ENCODE measurements around the gene TTC36. TPM values are rescaled to one million over a fixed set of nuclear protein-coding genes. Genes with fewer than 3 reads are reported as not detected.
A peak's percentile ranks its signal among the peaks of the same experiment; 100 is the strongest.
"Not testable (repeated sequence)": the region's sequence is repeated elsewhere in the genome, so short reads cannot be mapped to it uniquely, and the experiment has no call there.

The TTC36 gene, protein sequence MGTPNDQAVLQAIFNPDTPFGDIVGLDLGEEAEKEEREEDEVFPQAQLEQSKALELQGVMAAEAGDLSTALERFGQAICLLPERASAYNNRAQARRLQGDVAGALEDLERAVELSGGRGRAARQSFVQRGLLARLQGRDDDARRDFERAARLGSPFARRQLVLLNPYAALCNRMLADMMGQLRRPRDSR
- polyA plus RNA-seq = under 1 TPM; 0.37 to 0.50 (median 0.50) TPM

DNA sequence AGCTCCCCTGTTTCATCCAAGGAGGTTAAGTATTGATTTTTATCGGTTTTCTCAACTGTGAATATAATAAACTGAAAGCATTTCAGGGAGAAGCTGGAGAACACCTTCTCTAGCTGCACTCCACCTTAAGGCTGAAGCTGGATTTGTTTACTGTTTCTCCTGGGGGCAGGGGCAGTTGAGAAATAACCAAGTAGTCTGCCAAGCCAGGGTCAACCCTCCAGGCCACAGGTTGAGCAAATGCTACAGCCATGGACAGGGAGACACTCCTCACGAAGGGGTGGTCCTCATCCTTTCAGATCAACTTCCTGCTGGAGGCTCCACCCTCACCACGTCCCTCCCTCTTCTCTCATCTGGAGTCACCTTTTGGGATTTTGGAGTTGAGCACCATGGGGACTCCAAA, at the start of gene TTC36:
TTC36 (plus strand) TSS at position 366 of the 400 bp plus-strand sequence; CDS start at position 387, 21 bp downstream.
- Mint-ChIP-seq H3K4me1 (peaks cover 19 to 31% of the 10 kb centered on the region in 2 donors), H3K27ac (peak within 1 kb of the TSS in 1 of 6 donors; percentile 69), H3K9me3 (no peaks in the 10 kb centered on the region), H3K36me3 (peaks cover 7 to 12% (median 7%) of the 10 kb centered on the region in 3 donors), H3K4me3 (no peak within 1 kb of the TSS), H3K27me3 (ENCODE audit: low read depth in 3 of 3) (peaks cover 0 to 9% (median 8%) of the 10 kb centered on the region in 3 donors)
- DNase-seq = no peak

DNA sequence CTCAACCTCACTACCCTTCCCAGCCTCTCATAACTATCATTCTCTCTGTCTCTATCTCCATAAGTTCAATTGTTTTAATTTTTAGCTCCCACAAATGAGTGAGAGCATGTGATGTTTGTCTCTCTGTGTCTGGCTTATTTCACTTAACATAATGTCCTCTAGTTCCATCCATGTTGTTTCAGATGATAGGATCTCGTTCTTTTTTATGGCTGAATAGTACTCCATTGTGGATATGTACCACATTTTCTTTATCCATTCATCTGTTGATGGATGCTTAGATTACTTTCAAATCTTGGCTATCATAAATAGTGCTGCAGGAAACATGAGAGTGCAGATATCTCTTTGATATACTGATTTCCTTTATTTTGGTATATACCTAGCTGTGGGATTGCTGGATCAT, 46.0 kb upstream of the TTC36 start:
- not testable (repeated sequence) for H3K4me1 Mint-ChIP-seq; H3K9me3 Mint-ChIP-seq; DNase-seq; H3K27me3 Mint-ChIP-seq (ENCODE audit: low read depth in 3 of 3); H3K4me3 Mint-ChIP-seq
- Mint-ChIP-seq H3K27ac (peak overlapping the region in 2 of 6 donors; percentile 9 to 12), H3K36me3 (peaks cover 22 to 58% (median 32%) of the 10 kb centered on the region in 3 donors)

DNA sequence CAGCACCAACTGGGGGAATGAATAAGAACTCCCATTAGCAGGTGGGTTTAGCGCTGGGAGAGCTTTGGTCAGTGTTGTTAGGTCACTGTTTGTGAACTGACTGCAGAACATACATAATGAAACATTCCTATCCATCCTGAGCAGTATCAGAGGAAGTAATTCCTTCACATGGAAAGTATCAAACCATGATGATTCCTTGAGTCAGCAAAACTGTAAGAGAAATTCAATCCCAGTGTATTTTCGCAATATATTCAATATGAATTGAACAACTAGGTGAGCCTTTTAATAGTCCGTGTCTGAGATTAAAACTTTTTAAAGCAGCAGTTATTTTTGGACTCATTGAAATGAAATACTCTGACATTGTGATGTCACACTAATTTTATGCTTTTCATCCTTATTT, 42.9 kb upstream of the TTC36 start:
- no peaks in the 10 kb centered on the region for H3K9me3 Mint-ChIP-seq
- H3K27me3 Mint-ChIP-seq (ENCODE audit: low read depth in 3 of 3) = no peaks in the 10 kb centered on the region
- peaks cover 9 to 47% (median 31%) of the 10 kb centered on the region in 3 donors for H3K36me3 Mint-ChIP-seq
- DNase-seq = no peak
- H3K27ac Mint-ChIP-seq = peak overlapping the region in 2 of 6 donors; percentile 22 to 25
- peaks cover 0 to 6% of the 10 kb centered on the region in 2 donors for H3K4me1 Mint-ChIP-seq
- H3K4me3 Mint-ChIP-seq = no peak overlapping the region

DNA sequence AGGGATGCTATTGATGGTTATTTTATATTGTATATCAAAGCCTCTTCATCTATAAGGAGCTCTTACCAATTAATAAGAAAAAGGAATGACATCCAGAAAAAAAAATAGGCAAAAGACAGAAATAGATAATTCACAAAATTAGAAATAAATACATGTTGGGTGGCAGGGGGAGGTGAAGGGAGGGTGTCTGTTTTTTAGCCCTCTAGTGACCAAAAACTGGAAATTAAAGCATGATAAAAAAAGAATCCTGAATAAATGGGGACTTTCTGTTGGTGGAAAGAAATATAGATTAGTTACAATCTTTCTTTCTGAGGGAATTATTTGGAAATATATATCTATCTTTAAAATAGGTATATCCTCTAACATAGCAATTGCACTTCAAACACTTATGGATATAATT, 42.0 kb upstream of the TTC36 start:
- H3K9me3 Mint-ChIP-seq = no peaks in the 10 kb centered on the region
- H3K36me3 Mint-ChIP-seq = peaks cover 9 to 49% (median 37%) of the 10 kb centered on the region in 3 donors
- peak overlapping the region in 3 of 6 donors; percentile 24 to 57 (median 30) for H3K27ac Mint-ChIP-seq
- no peaks in the 10 kb centered on the region for H3K27me3 Mint-ChIP-seq (ENCODE audit: low read depth in 3 of 3)
- H3K4me3 Mint-ChIP-seq = no peak overlapping the region
- DNase-seq = no peak
- peaks cover 0 to 6% of the 10 kb centered on the region in 2 donors for H3K4me1 Mint-ChIP-seq

DNA sequence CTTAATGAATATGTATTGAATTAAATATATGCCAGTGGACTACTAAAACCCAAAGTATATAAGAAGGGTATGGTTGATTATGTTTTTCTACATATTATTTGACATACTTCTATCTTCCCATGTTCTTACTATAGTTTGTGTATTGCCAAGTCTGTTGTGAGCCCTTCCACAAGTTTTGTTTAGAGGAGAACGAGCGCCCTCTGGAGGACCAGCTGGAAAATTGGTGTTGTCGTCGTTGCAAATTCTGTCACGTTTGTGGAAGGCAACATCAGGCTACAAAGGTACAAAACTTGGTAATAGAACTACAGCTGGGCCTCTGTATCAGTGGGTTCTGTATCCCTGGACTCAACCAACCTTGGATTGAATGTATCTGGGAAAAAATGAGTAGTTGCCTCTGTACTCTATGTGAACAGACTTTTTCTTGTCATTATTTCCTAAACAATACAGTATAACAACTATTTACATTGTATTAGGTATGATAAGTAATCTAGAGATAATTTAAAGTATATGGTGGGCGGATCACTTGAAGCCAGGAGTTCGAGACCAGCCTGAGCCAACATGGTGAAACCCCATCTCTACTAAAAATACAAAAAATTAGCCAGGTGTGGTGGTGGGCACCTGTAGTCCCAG, 38.7 kb upstream of the TTC36 start:
- H3K27ac Mint-ChIP-seq = peak overlapping the region in 3 of 6 donors; percentile 0 to 29 (median 2)
- peaks cover 4 to 44% (median 40%) of the 10 kb centered on the region in 3 donors for H3K36me3 Mint-ChIP-seq
- H3K27me3 Mint-ChIP-seq (ENCODE audit: low read depth in 3 of 3) = no peaks in the 10 kb centered on the region
- H3K4me3 Mint-ChIP-seq = no peak overlapping the region
- no peaks in the 10 kb centered on the region for H3K9me3 Mint-ChIP-seq
- peak; percentile 68 to 79 (median 72) for DNase-seq
- peaks cover 0 to 6% of the 10 kb centered on the region in 2 donors for H3K4me1 Mint-ChIP-seq

DNA sequence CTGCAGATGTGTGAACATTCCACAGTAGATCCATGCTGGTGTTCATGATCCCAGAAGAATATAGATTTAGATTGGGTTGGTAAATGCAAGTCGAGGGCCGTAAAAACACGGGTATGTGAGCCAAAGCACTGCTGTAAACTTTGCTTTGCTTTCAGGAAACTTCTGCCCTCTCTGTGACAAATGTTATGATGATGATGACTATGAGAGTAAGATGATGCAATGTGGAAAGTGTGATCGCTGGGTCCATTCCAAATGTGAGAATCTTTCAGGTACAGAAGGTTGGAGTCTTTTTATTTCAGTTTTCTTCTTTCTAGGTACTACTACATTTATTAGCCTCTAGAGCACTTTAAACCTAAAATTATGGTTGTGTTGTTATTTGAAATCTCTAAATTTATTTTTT, 36.2 kb upstream of the TTC36 start:
- Mint-ChIP-seq H3K4me3 (no peak overlapping the region), H3K36me3 (peaks cover 9 to 50% (median 35%) of the 10 kb centered on the region in 3 donors), H3K4me1 (peaks cover 0 to 6% of the 10 kb centered on the region in 2 donors), H3K27me3 (ENCODE audit: low read depth in 3 of 3) (no peaks in the 10 kb centered on the region), H3K27ac (peak overlapping the region in 1 of 6 donors; percentile 33), H3K9me3 (no peaks in the 10 kb centered on the region)
- no peak for DNase-seq

DNA sequence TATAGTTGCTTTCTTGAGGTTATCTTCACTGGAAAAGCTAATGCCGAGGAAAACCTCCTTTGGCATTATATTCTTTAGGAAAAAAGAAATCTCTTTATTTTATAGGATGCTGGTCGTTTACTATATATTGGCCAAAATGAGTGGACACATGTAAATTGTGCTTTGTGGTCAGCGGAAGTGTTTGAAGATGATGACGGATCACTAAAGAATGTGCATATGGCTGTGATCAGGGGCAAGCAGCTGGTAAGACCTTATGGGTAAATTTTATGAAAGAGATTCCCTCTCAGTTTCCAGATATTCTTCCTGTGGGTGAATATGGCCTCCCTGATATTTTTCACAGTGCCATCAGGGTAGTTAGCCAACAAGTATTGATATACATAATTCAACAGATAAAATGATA, 29.4 kb upstream of the TTC36 start:
- H3K27me3 Mint-ChIP-seq (ENCODE audit: low read depth in 3 of 3) = no peaks in the 10 kb centered on the region
- H3K36me3 Mint-ChIP-seq = peaks cover 32 to 66% (median 45%) of the 10 kb centered on the region in 3 donors
- DNase-seq = no peak
- no peak overlapping the region for H3K4me3 Mint-ChIP-seq
- no peaks in the 10 kb centered on the region for H3K9me3 Mint-ChIP-seq
- no peaks in the 10 kb centered on the region for H3K4me1 Mint-ChIP-seq
- H3K27ac Mint-ChIP-seq = no peak overlapping the region

DNA sequence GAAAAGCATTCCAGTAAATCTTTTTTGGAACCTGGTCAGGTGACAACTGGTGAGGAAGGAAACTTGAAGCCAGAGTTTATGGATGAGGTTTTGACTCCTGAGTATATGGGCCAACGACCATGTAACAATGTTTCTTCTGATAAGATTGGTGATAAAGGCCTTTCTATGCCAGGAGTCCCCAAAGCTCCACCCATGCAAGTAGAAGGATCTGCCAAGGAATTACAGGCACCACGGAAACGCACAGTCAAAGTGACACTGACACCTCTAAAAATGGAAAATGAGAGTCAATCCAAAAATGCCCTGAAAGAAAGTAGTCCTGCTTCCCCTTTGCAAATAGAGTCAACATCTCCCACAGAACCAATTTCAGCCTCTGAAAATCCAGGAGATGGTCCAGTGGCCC, 24.1 kb upstream of the TTC36 start:
- Mint-ChIP-seq H3K9me3 (no peaks in the 10 kb centered on the region), H3K27ac (peak overlapping the region in 1 of 6 donors; percentile 8), H3K27me3 (ENCODE audit: low read depth in 3 of 3) (no peaks in the 10 kb centered on the region), H3K4me1 (no peaks in the 10 kb centered on the region), H3K36me3 (peaks cover 41 to 66% (median 51%) of the 10 kb centered on the region in 3 donors), H3K4me3 (no peak overlapping the region)
- DNase-seq = no peak

DNA sequence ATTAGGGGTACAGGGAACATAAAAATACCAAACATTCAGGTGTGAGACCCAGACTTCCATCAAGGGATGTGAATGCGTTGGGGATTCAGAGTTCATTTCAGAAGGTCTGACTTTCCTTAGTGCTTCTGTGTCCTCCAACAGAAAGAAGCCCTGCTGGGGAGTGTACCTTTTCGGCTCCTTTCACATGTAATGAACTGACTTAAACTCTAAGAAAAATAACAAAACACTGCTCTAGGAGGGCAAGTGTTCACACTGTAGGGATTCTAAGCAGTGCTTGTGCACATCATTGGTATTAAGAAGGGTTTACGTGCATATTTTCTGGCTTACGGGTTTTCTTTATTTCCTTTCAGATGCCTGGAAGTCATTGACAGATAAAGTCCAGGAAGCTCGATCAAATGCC, 15.7 kb upstream of the TTC36 start:
- H3K27ac Mint-ChIP-seq = no peak overlapping the region
- peaks cover 36 to 48% (median 37%) of the 10 kb centered on the region in 3 donors for H3K36me3 Mint-ChIP-seq
- peaks cover 5 to 17% of the 10 kb centered on the region in 2 donors for H3K4me1 Mint-ChIP-seq
- no peaks in the 10 kb centered on the region for H3K9me3 Mint-ChIP-seq
- H3K4me3 Mint-ChIP-seq = no peak overlapping the region
- DNase-seq = no peak
- peaks cover 0 to 5% (median 0%) of the 10 kb centered on the region in 3 donors for H3K27me3 Mint-ChIP-seq (ENCODE audit: low read depth in 3 of 3)

DNA sequence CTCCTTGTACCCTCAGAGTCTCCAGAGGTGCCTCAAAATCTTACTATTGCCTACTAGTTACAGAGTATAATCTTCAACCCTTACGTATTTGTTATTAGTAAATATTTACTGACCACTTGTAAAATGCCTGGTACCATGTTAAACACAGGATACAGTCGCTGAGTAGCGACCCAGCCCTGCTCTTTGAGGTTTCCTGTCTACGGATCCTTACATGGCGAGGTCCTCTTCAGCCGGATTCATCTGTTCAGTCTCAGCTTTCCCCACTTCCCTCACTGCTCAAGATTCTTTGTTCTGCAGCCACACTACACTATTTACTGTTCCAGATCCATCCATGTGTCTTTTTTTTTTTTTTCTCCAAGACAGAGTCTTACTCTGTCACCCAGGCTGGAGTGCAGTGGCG, 13.2 kb upstream of the TTC36 start:
- no peak for DNase-seq
- Mint-ChIP-seq H3K4me3 (peak overlapping the region in 4 of 5 donors; percentile 20 to 41 (median 34)), H3K27ac (peak overlapping the region; percentile 47 to 90 (median 68)), H3K36me3 (peaks cover 36 to 50% (median 37%) of the 10 kb centered on the region in 3 donors), H3K9me3 (no peaks in the 10 kb centered on the region), H3K27me3 (ENCODE audit: low read depth in 3 of 3) (peaks cover 0 to 5% (median 0%) of the 10 kb centered on the region in 3 donors), H3K4me1 (peaks cover 5 to 17% of the 10 kb centered on the region in 2 donors)

DNA sequence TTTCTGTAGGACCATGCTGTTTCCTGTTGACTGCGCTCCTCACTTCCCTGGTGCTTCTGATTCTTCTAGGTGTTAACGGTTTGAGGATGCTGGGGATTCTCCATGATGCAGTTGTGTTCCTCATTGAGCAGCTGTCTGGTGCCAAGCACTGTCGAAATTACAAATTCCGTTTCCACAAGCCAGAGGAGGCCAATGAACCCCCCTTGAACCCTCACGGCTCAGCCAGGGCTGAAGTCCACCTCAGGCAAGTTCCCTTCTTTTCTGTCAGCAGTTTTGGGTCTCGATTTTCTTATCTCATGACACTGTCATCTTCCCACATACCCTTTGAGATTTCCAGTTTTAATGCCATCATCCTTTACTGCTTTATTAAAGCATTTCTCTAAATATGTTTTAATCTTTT, 7.7 kb upstream of the TTC36 start:
- H3K9me3 Mint-ChIP-seq = no peaks in the 10 kb centered on the region
- no peak overlapping the region for H3K4me3 Mint-ChIP-seq
- H3K27ac Mint-ChIP-seq = no peak overlapping the region
- H3K4me1 Mint-ChIP-seq = peaks cover 0 to 6% of the 10 kb centered on the region in 2 donors
- H3K36me3 Mint-ChIP-seq = peaks cover 30 to 59% (median 33%) of the 10 kb centered on the region in 3 donors
- DNase-seq = no peak
- peaks cover 0 to 4% (median 0%) of the 10 kb centered on the region in 3 donors for H3K27me3 Mint-ChIP-seq (ENCODE audit: low read depth in 3 of 3)

DNA sequence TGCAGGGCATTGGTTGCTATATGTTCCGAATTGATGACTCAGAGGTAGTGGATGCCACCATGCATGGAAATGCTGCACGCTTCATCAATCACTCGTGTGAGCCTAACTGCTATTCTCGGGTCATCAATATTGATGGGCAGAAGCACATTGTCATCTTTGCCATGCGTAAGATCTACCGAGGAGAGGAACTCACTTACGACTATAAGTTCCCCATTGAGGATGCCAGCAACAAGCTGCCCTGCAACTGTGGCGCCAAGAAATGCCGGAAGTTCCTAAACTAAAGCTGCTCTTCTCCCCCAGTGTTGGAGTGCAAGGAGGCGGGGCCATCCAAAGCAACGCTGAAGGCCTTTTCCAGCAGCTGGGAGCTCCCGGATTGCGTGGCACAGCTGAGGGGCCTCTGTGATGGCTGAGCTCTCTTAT, 5.4 kb upstream of the TTC36 start:
- peaks cover 0 to 4% (median 0%) of the 10 kb centered on the region in 3 donors for H3K27me3 Mint-ChIP-seq (ENCODE audit: low read depth in 3 of 3)
- no peak for DNase-seq
- H3K36me3 Mint-ChIP-seq = peaks cover 22 to 43% (median 29%) of the 10 kb centered on the region in 3 donors
- no peaks in the 10 kb centered on the region for H3K4me1 Mint-ChIP-seq
- no peak overlapping the region for H3K27ac Mint-ChIP-seq
- H3K9me3 Mint-ChIP-seq = no peaks in the 10 kb centered on the region
- no peak overlapping the region for H3K4me3 Mint-ChIP-seq

DNA sequence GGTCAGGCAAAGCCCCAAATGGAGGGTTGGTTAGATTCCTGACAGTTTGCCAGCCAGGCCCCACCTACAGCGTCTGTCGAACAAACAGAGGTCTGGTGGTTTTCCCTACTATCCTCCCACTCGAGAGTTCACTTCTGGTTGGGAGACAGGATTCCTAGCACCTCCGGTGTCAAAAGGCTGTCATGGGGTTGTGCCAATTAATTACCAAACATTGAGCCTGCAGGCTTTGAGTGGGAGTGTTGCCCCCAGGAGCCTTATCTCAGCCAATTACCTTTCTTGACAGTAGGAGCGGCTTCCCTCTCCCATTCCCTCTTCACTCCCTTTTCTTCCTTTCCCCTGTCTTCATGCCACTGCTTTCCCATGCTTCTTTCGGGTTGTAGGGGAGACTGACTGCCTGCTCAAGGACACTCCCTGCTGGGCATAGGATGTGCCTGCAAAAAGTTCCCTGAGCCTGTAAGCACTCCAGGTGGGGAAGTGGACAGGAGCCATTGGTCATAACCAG, 4.7 kb upstream of the TTC36 start:
- peak overlapping the region in 1 of 6 donors; percentile 17 for H3K27ac Mint-ChIP-seq
- no peak overlapping the region for H3K4me3 Mint-ChIP-seq
- no peaks in the 10 kb centered on the region for H3K9me3 Mint-ChIP-seq
- H3K4me1 Mint-ChIP-seq = peaks cover 0 to 3% of the 10 kb centered on the region in 2 donors
- peaks cover 22 to 43% (median 29%) of the 10 kb centered on the region in 3 donors for H3K36me3 Mint-ChIP-seq
- H3K27me3 Mint-ChIP-seq (ENCODE audit: low read depth in 3 of 3) = peaks cover 0 to 4% (median 0%) of the 10 kb centered on the region in 3 donors
- DNase-seq = no peak

DNA sequence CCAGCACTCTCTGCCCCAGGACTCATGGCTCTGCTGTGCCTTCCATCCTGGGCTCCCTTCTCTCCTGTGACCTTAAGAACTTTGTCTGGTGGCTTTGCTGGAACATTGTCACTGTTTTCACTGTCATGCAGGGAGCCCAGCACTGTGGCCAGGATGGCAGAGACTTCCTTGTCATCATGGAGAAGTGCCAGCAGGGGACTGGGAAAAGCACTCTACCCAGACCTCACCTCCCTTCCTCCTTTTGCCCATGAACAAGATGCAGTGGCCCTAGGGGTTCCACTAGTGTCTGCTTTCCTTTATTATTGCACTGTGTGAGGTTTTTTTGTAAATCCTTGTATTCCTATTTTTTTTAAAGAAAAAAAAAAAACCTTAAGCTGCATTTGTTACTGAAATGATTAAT, 2.9 kb upstream of the TTC36 start:
- H3K36me3 Mint-ChIP-seq = peaks cover 22 to 39% (median 26%) of the 10 kb centered on the region in 3 donors
- H3K27ac Mint-ChIP-seq = peak overlapping the region in 1 of 6 donors; percentile 40
- H3K27me3 Mint-ChIP-seq (ENCODE audit: low read depth in 3 of 3) = peaks cover 0 to 8% (median 6%) of the 10 kb centered on the region in 3 donors
- no peak for DNase-seq
- H3K9me3 Mint-ChIP-seq = no peaks in the 10 kb centered on the region
- H3K4me3 Mint-ChIP-seq = no peak overlapping the region
- peaks cover 4 to 10% of the 10 kb centered on the region in 2 donors for H3K4me1 Mint-ChIP-seq

All from immature natural killer cell (primary cell).